H9 (cell line): Measurements from ENCODE around the gene GGA3. TPM values are rescaled to one million over a fixed set of nuclear protein-coding genes. Genes with fewer than 3 reads are reported as not detected.

Source experiments
- DNase-seq: peaks from one replicate; pipeline ENCODE4 v3.0.0-alpha.2; 2017
- H2AFZ ChIP-seq: one replicate; pipeline ENCODE4 v1.6.1; 2013; ENCODE audit warnings: mild to moderate bottlenecking, low read length, control low read depth, moderate library complexity
- H2AK5ac ChIP-seq: 2 replicates; pipeline ENCODE4 v1.6.1; 2013; ENCODE audit warnings: low read length, control low read depth, mixed read lengths; ENCODE audit not compliant: insufficient read length
- H2BK120ac ChIP-seq: one replicate; pipeline ENCODE4 v1.6.1; 2013; ENCODE audit warnings: low read depth, mild to moderate bottlenecking, low read length, control low read depth, inconsistent platforms; ENCODE audit not compliant: poor library complexity, severe bottlenecking
- H2BK12ac ChIP-seq: 2 replicates; pipeline ENCODE4 v1.6.1; 2013; ENCODE audit warnings: low read length, control low read depth, mixed read lengths, low read depth; ENCODE audit not compliant: insufficient read length
- H2BK15ac ChIP-seq: 2 replicates; pipeline ENCODE4 v1.6.1; 2013; ENCODE audit warnings: low read depth, low read length, control low read depth
- H2BK20ac ChIP-seq: one replicate; pipeline ENCODE4 v1.6.1; 2013; ENCODE audit warnings: low read depth, mild to moderate bottlenecking, low read length, control low read depth, inconsistent platforms; ENCODE audit not compliant: poor library complexity, severe bottlenecking
- H2BK5ac ChIP-seq: 2 replicates; pipeline ENCODE4 v1.6.1; 2013; ENCODE audit warnings: low read length, control low read depth, mixed read lengths; ENCODE audit not compliant: insufficient read length
- H3K14ac ChIP-seq: 2 replicates; pipeline ENCODE4 v1.6.1; 2013; ENCODE audit warnings: low read length, control low read depth; ENCODE audit not compliant: insufficient read depth
- H3K18ac ChIP-seq: 2 replicates; pipeline ENCODE4 v1.6.1; 2013; ENCODE audit warnings: low read depth, mild to moderate bottlenecking, mixed read lengths, low read length, control low read depth; ENCODE audit not compliant: insufficient read length
- H3K23ac ChIP-seq: 2 replicates; pipeline ENCODE4 v1.6.1; 2013; ENCODE audit warnings: low read length, control low read depth, mixed read lengths, low read depth; ENCODE audit not compliant: insufficient read length
- H3K23me2 ChIP-seq: 2 replicates; pipeline ENCODE4 v1.6.1; 2013; ENCODE audit warnings: low read depth, mild to moderate bottlenecking, mixed read lengths, low read length, control low read depth; ENCODE audit not compliant: insufficient read length, poor library complexity, severe bottlenecking
- H3K27ac ChIP-seq: 2 replicates; pipeline ENCODE4 v1.5.1; 2013; ENCODE audit warnings: low read length, control low read depth, mixed read lengths, low read depth; ENCODE audit not compliant: insufficient read length
- H3K27me3 ChIP-seq: 2 replicates; pipeline ENCODE4 v1.6.1; 2013; ENCODE audit warnings: low read length, control low read depth, inconsistent platforms; ENCODE audit not compliant: insufficient read depth
- H3K4ac ChIP-seq: 2 replicates; pipeline ENCODE4 v1.6.1; 2013; ENCODE audit warnings: low read depth, mild to moderate bottlenecking, control low read depth, inconsistent platforms, low read length, moderate library complexity
- H3K4me1 ChIP-seq: 2 replicates; pipeline ENCODE4 v1.6.1; 2013; ENCODE audit warnings: low read length, control low read depth, inconsistent platforms; ENCODE audit not compliant: insufficient read depth
- H3K4me2 ChIP-seq: 2 replicates; pipeline ENCODE4 v1.6.1; 2013; ENCODE audit warnings: low read length, control low read depth, mixed read lengths; ENCODE audit not compliant: insufficient read length, insufficient read depth
- H3K56ac ChIP-seq: 2 replicates; pipeline ENCODE4 v1.6.1; 2013; ENCODE audit warnings: low read depth, mild to moderate bottlenecking, mixed read lengths, low read length, control low read depth; ENCODE audit not compliant: insufficient read length
- H3K79me1 ChIP-seq: 2 replicates; pipeline ENCODE4 v1.6.1; 2013; ENCODE audit warnings: low read depth, mild to moderate bottlenecking, moderate library complexity, low read length, control low read depth, inconsistent platforms; ENCODE audit not compliant: insufficient read depth, poor library complexity, severe bottlenecking
- H3K79me2 ChIP-seq: 2 replicates; pipeline ENCODE4 v1.6.1; 2013; ENCODE audit warnings: low read length, control low read depth, inconsistent platforms; ENCODE audit not compliant: insufficient read depth
- H3K9ac ChIP-seq: 2 replicates; pipeline ENCODE4 v1.6.1; 2013; ENCODE audit warnings: low read length, control low read depth, mixed read lengths; ENCODE audit not compliant: insufficient read length; ENCODE audit errors: extremely low read depth
- H3K9me3 ChIP-seq: one replicate; pipeline ENCODE4 v1.6.1; 2013; ENCODE audit warnings: low read depth, low read length, inconsistent platforms; ENCODE audit not compliant: control insufficient read depth
- H3T11ph ChIP-seq: one replicate; pipeline ENCODE4 v1.6.1; 2013; ENCODE audit warnings: mild to moderate bottlenecking, low read length, control low read depth, inconsistent platforms
- H4K20me1 ChIP-seq: one replicate; pipeline ENCODE4 v1.6.1; 2013; ENCODE audit not compliant: control insufficient read depth, insufficient read length, insufficient read depth
- H4K5ac ChIP-seq: 2 replicates; pipeline ENCODE4 v1.6.1; 2013; ENCODE audit warnings: low read depth, mild to moderate bottlenecking, mixed read lengths, low read length, control low read depth; ENCODE audit not compliant: insufficient read length
- H4K8ac ChIP-seq: replicated peaks from 2 replicates; pipeline ENCODE4 v1.6.1; 2013; ENCODE audit warnings: low read length, control low read depth, mixed read lengths, low read depth; ENCODE audit not compliant: insufficient read length
- H4K91ac ChIP-seq: 2 replicates; pipeline ENCODE4 v1.6.1; 2013; ENCODE audit warnings: low read depth, mild to moderate bottlenecking, moderate library complexity, mixed read lengths, low read length, control low read depth; ENCODE audit not compliant: insufficient read length
- H3K27ac Mint-ChIP-seq, 3 experiments: 2 replicates in 2 of 3; 3 replicates in 1 of 3; pipeline ENCODE4 v1.8.0; 2020 to 2021; ENCODE audit warnings: mixed read lengths in 3 of 3, mild to moderate bottlenecking in 1 of 3, moderate library complexity in 1 of 3
- H3K27me3 Mint-ChIP-seq: 2 replicates; pipeline ENCODE4 v1.8.0; 2021; ENCODE audit warnings: low read depth, mild to moderate bottlenecking, moderate library complexity, mixed read lengths
- H3K36me3 Mint-ChIP-seq, 3 experiments: 2 replicates in 2 of 3; 3 replicates in 1 of 3; pipeline ENCODE4 v1.8.0; 2020 to 2021; ENCODE audit warnings: low read depth in 3 of 3, mixed read lengths in 3 of 3; ENCODE audit not compliant: insufficient read depth in 1 of 3
- H3K4me1 Mint-ChIP-seq, 2 experiments: 2 replicates each; pipeline ENCODE4 v1.8.0; 2020; ENCODE audit warnings: mixed read lengths in 2 of 2
- H3K4me3 Mint-ChIP-seq, 2 experiments: 2 replicates in 1 of 2; 3 replicates in 1 of 2; pipeline ENCODE4 v1.8.0; 2020 to 2021; ENCODE audit warnings: mild to moderate bottlenecking in 2 of 2, mixed read lengths in 2 of 2, moderate library complexity in 1 of 2
- H3K9me3 Mint-ChIP-seq, 2 experiments: 2 replicates in 1 of 2; 3 replicates in 1 of 2; pipeline ENCODE4 v1.8.0; 2020; ENCODE audit warnings: mild to moderate bottlenecking in 2 of 2, mixed read lengths in 2 of 2, moderate library complexity in 1 of 2
- CTCF ChIP-seq: fragments of 200-600 bp; sonication (generic); conservative IDR thresholded peaks from 3 replicates; pipeline ENCODE4 v1.8.0; 2021; ENCODE audit warnings: antibody characterized with exemption, mild to moderate bottlenecking
- WGBS: extraction: QIAGEN DNeasy Blood & Tissue Kit; methylation state at CpG from one replicate; pipeline ENCODE4 v1.1.7; 2013; ENCODE audit warnings: missing lambda C conversion rate, low lambda C conversion rate, mixed read lengths; ENCODE audit not compliant: insufficient read length; ENCODE audit errors: extremely low coverage; 5-methylcytosine and 5-hydroxymethylcytosine counted together
- total RNA-seq: library from RNA; stranded (reverse); gene quantifications from 2 replicates; pipeline ENCODE4 v1.2.1, GENCODE V29; 2021

Gene GGA3
- total RNA-seq, 1 experiment from 2014 or later, result 50.3 TPM

GRCh38 chr17:75269844-75270217 lies 8.4 kb upstream of the GGA3 start:
- no peak overlapping the region for H3K4ac ChIP-seq
- H3K18ac ChIP-seq, result no peak overlapping the region
- no peak overlapping the region for H4K8ac ChIP-seq
- H2BK120ac ChIP-seq, result no peak overlapping the region
- DNase-seq, result no peak
- Mint-ChIP-seq H3K27ac (peak overlapping the region in 2 of 3 experiments; percentile 44 to 81; a peak in 3 of 7 replicates), H3K4me3 (peak overlapping the region; percentile 76 to 86), H3K27me3 (no peaks in the 10 kb centered on the region; the same call in 1 of the 2 replicates), H3K9me3 (no peaks in the 10 kb centered on the region), H3K4me1 (peaks cover 15 to 20% of the 10 kb centered on the region in 2 experiments), H3K36me3 (peaks cover 0 to 41% (median 40%) of the 10 kb centered on the region in 3 experiments; a peak in 6 of 7 replicates)
- H3T11ph ChIP-seq, result no peak overlapping the region
- 0 out of 2 replicates have a peak, but pooled peaks cover 2% of the 10 kb centered on the region for H3K4me1 ChIP-seq
- H3K14ac ChIP-seq, result 0 out of 2 replicates have a peak overlapping the region, but pooled peaks have one; percentile 4
- WGBS, result no CpG with 5 or more reads among the region's 6 CpGs
- H4K20me1 ChIP-seq, result no peaks in the 10 kb centered on the region
- no peak for TF ChIP-seq CTCF
- no peaks in the 10 kb centered on the region for H3K9me3 ChIP-seq
- no peak overlapping the region for H4K91ac ChIP-seq
- H2AFZ ChIP-seq, result no peak overlapping the region
- no peaks in the 10 kb centered on the region for H3K27me3 ChIP-seq
- peaks cover 22% of the 10 kb centered on the region for H3K23me2 ChIP-seq
- H2AK5ac ChIP-seq, result no peak overlapping the region
- H3K4me2 ChIP-seq, result peak overlapping the region; percentile 74
- H3K56ac ChIP-seq, result no peak overlapping the region
- H2BK15ac ChIP-seq, result no peak overlapping the region
- H2BK12ac ChIP-seq, result no peak overlapping the region
- H3K27ac ChIP-seq, result no peak overlapping the region
- H2BK5ac ChIP-seq, result no peak overlapping the region
- no peak overlapping the region for H2BK20ac ChIP-seq
- no peak overlapping the region for H3K23ac ChIP-seq
- no peaks in the 10 kb centered on the region for H3K79me1 ChIP-seq
- H3K79me2 ChIP-seq, result no peaks in the 10 kb centered on the region
- H4K5ac ChIP-seq, result no peak overlapping the region
- H3K9ac ChIP-seq, result peak overlapping the region; percentile 42
